ENCODE data around the gene CD70.

Gene CD70

DNA sequence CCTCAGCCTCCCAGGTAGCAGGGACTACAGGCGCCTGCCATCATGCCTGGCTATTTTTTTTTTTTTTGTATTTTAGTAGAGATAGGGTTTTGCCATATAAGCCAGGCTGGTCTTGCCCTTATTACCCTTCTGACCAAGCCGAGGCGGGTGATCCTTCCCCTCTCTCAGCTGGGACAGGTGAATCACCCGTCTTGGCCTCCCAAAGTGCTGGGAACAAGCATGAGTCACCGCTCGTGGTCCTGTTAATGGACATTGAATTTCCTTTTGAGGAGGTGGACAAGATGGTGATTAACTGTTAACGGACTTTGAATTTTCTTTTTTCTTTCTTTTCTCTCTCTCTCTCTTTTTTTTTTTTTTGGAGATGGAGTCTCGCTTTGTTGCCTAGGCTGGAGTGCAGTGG, 10.6 kb downstream of the CD70 start:
- H3K27ac ChIP-seq: no peak overlapping the region
- TF ChIP-seq, protein P1, sequence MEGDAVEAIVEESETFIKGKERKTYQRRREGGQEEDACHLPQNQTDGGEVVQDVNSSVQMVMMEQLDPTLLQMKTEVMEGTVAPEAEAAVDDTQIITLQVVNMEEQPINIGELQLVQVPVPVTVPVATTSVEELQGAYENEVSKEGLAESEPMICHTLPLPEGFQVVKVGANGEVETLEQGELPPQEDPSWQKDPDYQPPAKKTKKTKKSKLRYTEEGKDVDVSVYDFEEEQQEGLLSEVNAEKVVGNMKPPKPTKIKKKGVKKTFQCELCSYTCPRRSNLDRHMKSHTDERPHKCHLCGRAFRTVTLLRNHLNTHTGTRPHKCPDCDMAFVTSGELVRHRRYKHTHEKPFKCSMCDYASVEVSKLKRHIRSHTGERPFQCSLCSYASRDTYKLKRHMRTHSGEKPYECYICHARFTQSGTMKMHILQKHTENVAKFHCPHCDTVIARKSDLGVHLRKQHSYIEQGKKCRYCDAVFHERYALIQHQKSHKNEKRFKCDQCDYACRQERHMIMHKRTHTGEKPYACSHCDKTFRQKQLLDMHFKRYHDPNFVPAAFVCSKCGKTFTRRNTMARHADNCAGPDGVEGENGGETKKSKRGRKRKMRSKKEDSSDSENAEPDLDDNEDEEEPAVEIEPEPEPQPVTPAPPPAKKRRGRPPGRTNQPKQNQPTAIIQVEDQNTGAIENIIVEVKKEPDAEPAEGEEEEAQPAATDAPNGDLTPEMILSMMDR (conservative IDR thresholded peaks at IDR 0.05): no peak

DNA sequence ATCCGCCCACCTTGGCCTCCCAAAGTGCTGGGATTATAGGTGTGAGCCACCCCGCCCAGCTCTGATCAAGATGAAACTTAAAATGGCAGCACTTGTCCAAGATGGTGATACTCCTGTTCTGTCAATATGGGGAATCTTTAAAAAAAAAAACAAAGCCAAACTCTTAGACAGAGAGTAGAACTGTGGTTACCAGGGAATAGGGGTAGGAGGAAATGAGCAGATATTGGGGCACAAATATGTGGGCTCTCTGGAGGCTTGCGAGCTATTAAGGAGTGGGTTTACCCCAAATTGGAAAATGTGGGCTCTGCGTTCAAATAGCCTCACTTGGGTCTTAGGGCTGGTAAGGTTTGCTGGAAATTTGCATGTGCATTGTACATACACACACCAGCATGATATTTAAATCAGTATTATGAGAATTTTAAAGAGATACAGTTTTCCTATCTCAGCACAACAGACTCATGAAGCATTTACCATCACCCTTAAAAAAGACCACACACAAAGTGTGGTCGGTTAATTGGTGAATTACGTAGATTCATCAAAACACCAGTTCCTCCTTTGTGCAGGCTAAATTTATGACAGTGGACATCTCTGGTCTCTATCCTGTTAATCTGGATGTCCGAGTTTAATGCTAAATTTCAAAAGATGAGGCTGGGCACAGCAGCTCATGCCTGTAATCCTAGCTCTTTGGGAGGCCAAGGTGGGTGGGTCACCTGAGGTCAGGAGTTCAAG, 11.3 kb downstream of the CD70 start:
- H3K27ac ChIP-seq: no peak overlapping the region
- TF ChIP-seq, protein P1 (conservative IDR thresholded peaks at IDR 0.05): no peak

DNA sequence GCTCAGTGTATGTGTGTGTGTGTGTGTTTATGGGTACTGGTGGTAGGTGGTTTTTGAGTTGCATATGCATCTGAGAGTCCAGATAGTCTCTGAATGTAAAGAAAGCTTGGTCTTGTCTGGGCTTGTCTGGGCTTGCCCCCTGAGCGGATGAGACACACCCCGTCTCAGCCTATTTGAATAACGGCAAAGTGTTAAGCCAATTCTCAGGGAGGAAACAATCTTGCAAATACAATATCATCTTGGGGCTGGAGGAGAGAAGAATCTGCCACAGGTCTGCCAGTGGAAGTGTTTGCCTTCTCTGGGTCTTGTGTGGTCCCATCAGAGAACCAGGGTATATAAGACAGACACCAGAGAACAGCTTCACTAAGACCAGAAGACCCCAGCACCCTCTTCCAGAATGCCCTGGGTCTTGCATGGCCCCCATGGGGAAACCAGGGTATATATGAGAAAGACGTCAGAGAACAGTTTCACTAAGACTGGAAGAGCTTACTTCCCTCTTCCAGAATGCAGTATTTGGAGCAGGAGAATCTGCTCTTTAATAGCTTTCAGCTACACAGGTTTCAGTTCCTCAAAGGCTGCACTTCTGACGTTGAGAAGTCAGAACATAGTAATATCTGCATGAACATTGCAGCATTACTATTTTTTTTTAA, 13.3 kb downstream of the CD70 start:
- no peak overlapping the region for H3K27ac ChIP-seq
- TF ChIP-seq, protein P1 (conservative IDR thresholded peaks at IDR 0.05): no peak

DNA sequence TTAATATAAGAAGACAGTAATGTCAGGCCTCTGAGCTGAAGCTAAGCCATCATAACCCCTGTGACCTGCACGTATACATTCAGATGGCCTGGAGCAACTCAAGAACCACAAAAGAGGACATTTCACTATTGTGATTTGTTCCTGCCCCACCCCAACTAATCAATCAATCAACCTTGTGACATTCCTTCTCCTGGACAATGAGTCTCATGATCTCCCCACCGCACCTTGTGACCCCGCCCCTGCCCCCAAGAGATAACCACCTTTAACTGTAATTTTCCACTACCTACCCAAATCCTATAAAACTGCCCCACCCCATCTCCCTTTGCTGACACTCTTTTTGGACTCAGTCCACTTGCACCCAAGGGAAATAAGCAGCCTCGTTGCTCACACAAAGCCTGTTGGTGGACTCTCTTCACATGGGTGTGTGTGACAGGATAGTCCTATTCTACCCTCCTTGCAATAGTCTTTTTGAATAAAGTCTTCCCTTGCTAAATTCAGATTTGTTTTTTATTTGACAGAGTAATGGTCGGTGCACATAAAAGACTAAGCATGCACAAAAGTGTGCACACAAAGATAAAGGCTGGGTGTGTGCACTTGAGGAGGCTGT, 14.0 kb downstream of the CD70 start:
- TF ChIP-seq, protein P1 (conservative IDR thresholded peaks at IDR 0.05): no peak

DNA sequence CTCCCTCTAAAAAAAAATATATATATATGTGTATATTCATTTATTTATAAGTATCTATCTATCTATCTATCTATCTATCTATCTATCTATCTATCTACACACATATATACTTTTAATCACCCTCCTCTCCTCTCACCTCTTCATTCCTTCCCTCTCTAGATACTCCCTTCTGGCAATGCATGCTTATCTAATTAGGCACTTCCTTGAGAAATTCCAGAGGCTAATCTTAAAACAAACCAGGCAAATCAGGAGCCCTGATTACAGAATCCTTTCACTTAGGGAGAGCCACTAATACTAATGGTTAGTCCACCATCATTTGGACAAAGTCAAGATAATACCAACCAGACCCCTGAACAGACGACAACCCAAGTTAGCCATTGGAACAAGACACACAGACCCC, 17.6 kb downstream of the CD70 start:
- TF ChIP-seq, protein P1 (conservative IDR thresholded peaks at IDR 0.05): no peak
- H3K27ac ChIP-seq: no peak overlapping the region

More for the DNA sequence above, 14.0 kb downstream of the CD70 start:
- no peak overlapping the region for H3K27ac ChIP-seq

DNA sequence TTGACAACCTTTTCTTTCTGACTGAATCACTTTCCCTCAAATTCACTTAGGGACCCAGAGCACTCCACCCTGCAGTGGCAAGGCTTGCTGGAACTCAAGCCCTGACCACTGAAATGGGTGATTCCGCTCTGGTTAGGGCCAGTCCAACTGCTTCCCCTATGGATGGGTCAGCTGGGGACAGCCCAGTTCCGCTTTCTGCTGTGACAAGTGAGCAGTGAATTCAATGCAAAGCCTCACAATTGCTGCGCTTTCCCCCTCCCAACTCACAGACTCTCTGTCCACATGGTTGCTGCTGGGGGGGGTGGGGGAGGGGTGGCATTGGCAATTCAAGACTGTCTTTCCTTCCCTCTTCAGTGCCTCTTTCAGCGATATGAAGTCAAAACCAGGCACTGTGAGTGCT, 18.7 kb downstream of the CD70 start:
- TF ChIP-seq, protein P1 (conservative IDR thresholded peaks at IDR 0.05): no peak
- H3K27ac ChIP-seq: no peak overlapping the region

DNA sequence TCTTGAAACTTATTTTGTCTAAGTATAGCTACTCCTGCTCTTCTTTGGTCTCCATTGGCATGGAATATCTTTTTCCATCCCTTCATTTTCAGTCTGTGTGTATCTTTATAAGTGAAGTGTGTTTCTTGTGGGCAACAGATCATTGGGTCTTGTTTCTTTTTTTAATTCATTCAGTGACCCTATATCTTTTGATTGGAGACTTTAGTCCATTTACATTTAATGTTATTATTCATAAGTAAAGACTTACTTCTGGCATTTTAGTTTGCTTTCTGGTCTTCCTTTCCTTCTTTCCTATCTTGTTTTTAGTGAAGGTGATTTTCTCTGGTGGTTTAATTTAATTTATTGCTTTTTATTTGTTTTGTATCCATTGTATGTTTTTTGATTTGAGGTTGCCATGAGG, 19.8 kb downstream of the CD70 start:
- H3K27ac ChIP-seq: no peak overlapping the region
- TF ChIP-seq, protein P1 (conservative IDR thresholded peaks at IDR 0.05): no peak

Data from VCaP (cell line).